Epithelial cell of proximal tubule (primary cell): Measurements from ENCODE around the gene MRS2. TPM values are rescaled to one million over a fixed set of nuclear protein-coding genes. Genes with fewer than 3 reads are reported as not detected.

Experiments used
- DNase-seq: peaks from one replicate; pipeline ENCODE4 v3.0.0-alpha.2; 2011; ENCODE audit warnings: low read depth
- H3K4me3 ChIP-seq: 2 replicates; pipeline ENCODE4 v1.5.1; 2011; ENCODE audit warnings: low read depth, mild to moderate bottlenecking, low read length
- total RNA-seq: library from RNA; depleted of rRNA; stranded (reverse); fragments of >200 nt; gene quantifications from 2 replicates; pipeline ENCODE4 v1.2.3, GENCODE V29; 2015
- TF ChIP-seq, protein P1 (sequence below): conservative IDR thresholded peaks from 2 replicates; pipeline ENCODE4 v1.5.1; 2012; ENCODE audit warnings: low read depth, mild to moderate bottlenecking, low read length

MRS2 gene
- total RNA-seq, 1 donor from 2014 or later = 38.3 TPM

DNA sequence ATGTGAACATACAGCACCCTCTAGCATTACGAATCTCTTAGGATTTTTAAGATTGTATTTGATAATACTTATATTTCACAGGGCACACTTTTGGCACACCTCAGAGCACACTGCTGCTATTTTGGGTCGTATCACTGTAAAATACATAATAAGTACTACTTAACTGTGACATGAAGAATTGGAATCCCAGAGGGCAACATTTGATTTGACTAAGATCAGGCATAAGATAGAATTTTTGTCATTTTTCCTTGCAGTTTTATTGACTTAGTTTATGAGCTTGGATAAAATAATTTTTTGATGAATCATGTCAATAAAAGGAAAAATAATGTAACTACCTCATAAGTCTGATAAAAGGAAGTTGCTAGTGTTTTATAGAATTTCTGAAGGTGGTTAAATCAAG lies 22.4 kb downstream of the MRS2 start:
- TF ChIP-seq, protein P1, sequence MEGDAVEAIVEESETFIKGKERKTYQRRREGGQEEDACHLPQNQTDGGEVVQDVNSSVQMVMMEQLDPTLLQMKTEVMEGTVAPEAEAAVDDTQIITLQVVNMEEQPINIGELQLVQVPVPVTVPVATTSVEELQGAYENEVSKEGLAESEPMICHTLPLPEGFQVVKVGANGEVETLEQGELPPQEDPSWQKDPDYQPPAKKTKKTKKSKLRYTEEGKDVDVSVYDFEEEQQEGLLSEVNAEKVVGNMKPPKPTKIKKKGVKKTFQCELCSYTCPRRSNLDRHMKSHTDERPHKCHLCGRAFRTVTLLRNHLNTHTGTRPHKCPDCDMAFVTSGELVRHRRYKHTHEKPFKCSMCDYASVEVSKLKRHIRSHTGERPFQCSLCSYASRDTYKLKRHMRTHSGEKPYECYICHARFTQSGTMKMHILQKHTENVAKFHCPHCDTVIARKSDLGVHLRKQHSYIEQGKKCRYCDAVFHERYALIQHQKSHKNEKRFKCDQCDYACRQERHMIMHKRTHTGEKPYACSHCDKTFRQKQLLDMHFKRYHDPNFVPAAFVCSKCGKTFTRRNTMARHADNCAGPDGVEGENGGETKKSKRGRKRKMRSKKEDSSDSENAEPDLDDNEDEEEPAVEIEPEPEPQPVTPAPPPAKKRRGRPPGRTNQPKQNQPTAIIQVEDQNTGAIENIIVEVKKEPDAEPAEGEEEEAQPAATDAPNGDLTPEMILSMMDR = no peak

DNA sequence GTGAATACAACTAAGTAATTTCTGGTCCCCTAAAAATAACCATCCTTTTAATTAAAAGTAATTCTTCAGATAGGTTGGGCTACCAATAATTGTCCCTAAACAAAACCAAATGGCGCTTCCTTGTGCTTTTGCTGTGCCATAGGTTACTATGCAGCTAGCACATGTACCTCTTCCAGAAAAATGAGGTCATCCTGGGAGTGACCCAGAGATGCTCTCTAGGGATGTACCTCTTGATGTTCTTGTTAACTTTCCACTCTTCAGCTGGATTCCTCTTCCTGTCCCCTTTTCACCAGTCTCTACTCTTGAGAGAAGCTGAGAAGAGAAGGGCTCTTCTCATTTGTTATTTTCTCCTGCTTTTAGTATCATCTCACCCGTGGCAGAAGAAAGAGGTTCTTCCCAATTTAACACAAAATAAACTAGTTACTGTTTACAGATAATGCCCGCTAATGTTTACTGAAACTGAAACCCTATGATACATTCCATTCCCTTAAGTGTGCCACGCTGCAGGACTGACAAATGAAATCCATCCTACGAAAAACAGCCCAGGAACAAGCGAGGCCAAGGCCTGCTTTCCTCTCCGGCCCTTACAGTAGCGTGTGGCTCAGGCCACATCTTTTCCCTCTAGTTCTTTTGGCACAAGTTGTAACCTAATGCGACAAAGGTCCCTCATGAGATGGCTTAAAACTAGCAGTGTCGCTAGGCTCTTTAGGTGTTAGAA lies 24.2 kb downstream of the MRS2 start:
- TF ChIP-seq, protein P1 = no peak
- H3K4me3 ChIP-seq = no peak overlapping the region
- DNase-seq = no peak

More for the DNA sequence above, 22.4 kb downstream of the MRS2 start:
- H3K4me3 ChIP-seq = no peak overlapping the region
- no peak for DNase-seq

GRCh38 chr6:24428615-24429014 lies 25.9 kb downstream of the MRS2 start:
- no peak overlapping the region for H3K4me3 ChIP-seq
- DNase-seq = no peak
- TF ChIP-seq, protein P1 = no peak

- H3K4me3 ChIP-seq = no peak overlapping the region
- TF ChIP-seq, protein P1 = no peak
- DNase-seq = no peak
Observed at GRCh38 chr6:24429146-24429545, 26.4 kb downstream of the MRS2 start.

GRCh38 chr6:24430086-24430485 lies 27.4 kb downstream of the MRS2 start:
- DNase-seq = no peak
- TF ChIP-seq, protein P1 = no peak
- no peak overlapping the region for H3K4me3 ChIP-seq

- peak; percentile 3 for DNase-seq
- TF ChIP-seq, protein P1 = peak; percentile 71
- H3K4me3 ChIP-seq = no peak overlapping the region
Observed at GRCh38 chr6:24431045-24431451, 28.3 kb downstream of the MRS2 start.

GRCh38 chr6:24432611-24433010 lies 29.9 kb downstream of the MRS2 start:
- no peak overlapping the region for H3K4me3 ChIP-seq
- TF ChIP-seq, protein P1 = no peak
- no peak for DNase-seq
